Testis (tissue), 3 donors: Measurements from ENCODE around the gene PRKAB1. TPM values are rescaled to one million over a fixed set of nuclear protein-coding genes. Genes with fewer than 3 reads are reported as not detected.

Experiments
- DNase-seq: peaks from one replicate; pipeline ENCODE4 v3.0.0-alpha.2; 2019
- H3K27ac ChIP-seq, 2 donors: fragments of 200-600 bp; sonication (generic); one replicate each; pipeline ENCODE4 v1.5.1; 2019
- H3K27me3 ChIP-seq: fragments of 200-600 bp; sonication (generic); one replicate; pipeline ENCODE4 v1.5.1; 2019
- H3K36me3 ChIP-seq: fragments of 200-600 bp; sonication (generic); one replicate; pipeline ENCODE4 v1.5.1; 2017; ENCODE audit warnings: low read depth; ENCODE audit errors: missing control alignments
- H3K4me1 ChIP-seq: fragments of 200-600 bp; sonication (generic); one replicate; pipeline ENCODE4 v1.5.1; 2019
- H3K4me3 ChIP-seq, 2 donors: fragments of 200-600 bp; sonication (generic); one replicate each; pipeline ENCODE4 v1.5.1; 2017 to 2019
- H3K9me3 ChIP-seq: fragments of 200-600 bp; sonication (generic); one replicate; pipeline ENCODE4 v1.5.1; 2017
- CTCF ChIP-seq, 3 experiments: fragments of 450-650 bp in 2 of 3; fragments of 200-600 bp in 1 of 3; sonication (generic) in 1 of 3; IDR thresholded peaks; one replicate each; pipeline ENCODE4 v1.5.1; 2016 to 2019; ENCODE audit warnings: antibody characterized with exemption in 3 of 3, mild to moderate bottlenecking in 2 of 3, moderate library complexity in 1 of 3
- POLR2A ChIP-seq: fragments of 450-650 bp; IDR thresholded peaks from one replicate; pipeline ENCODE4 v1.6.1; 2017; ENCODE audit warnings: antibody characterized with exemption, mild to moderate bottlenecking, moderate library complexity
- WGBS, 2 donors: methylation state at CpG; one replicate each; pipeline ENCODE4 v1.1.5; 2018; 5-methylcytosine and 5-hydroxymethylcytosine counted together
- intact Hi-C: fragments of 100-400 bp; cut with DNase I; formaldehyde crosslinking; loops from one replicate; pipeline ENCODE4 v1.15.1; 2023; ENCODE audit warnings: low total_unique reads
- polyA plus RNA-seq: library from polyadenylated mRNA; stranded (reverse); fragments of 350-450 nt; fragmentation: Illumina TruSeq; extraction: RNeasy Lipid Tissue Mini Kit (QIAGEN cat#74804); gene quantifications from one replicate; pipeline ENCODE4 v1.2.3, GENCODE V29; 2014; ENCODE audit warnings: low read depth, low replicate concordance; ENCODE audit not compliant: insufficient read depth
- total RNA-seq, 2 donors: library from RNA; depleted of rRNA; stranded (reverse); fragments of >200 nt; gene quantifications; one replicate each; pipeline ENCODE4 v1.2.3, GENCODE V29; 2016

The PRKAB1 gene
- total and polyA plus RNA-seq, 3 donors from 2014 or later, result 42.6 to 72.5 (median 48.5) TPM

GRCh38 chr12:119711693-119712092 is 43.8 kb downstream of the PRKAB1 start:
- no peak for DNase-seq
- 92 to 100% methylated on average over 4 of the region's 4 CpGs for WGBS, 2 donors
- Histone ChIP-seq H3K27me3 (no peaks in the 10 kb centered on the region), H3K9me3 (no peaks in the 10 kb centered on the region), H3K4me3 (no peak overlapping the region), H3K36me3 (no peaks in the 10 kb centered on the region), H3K4me1 (peaks cover 4% of the 10 kb centered on the region), H3K27ac (no peak overlapping the region)
- TF ChIP-seq CTCF (IDR thresholded peaks at IDR 0.05), result no peak
- TF ChIP-seq POLR2A, result no peak
- intact Hi-C loops, result no loop called here

- WGBS, 2 donors, result 94 to 95% methylated on average over 11 of the region's 11 CpGs
- Histone ChIP-seq H3K4me1 (peaks cover 5% of the 10 kb centered on the region), H3K36me3 (no peaks in the 10 kb centered on the region), H3K9me3 (no peaks in the 10 kb centered on the region), H3K27ac (no peak overlapping the region), H3K27me3 (no peaks in the 10 kb centered on the region), H3K4me3 (no peak overlapping the region)
- no peak for DNase-seq
- no peak for TF ChIP-seq CTCF (IDR thresholded peaks at IDR 0.05)
- no peak for TF ChIP-seq POLR2A
- intact Hi-C loops, result no loop called here
These were observed 44.8 kb downstream of the PRKAB1 start for GRCh38 chr12:119712721-119713120.

- no peaks in the 10 kb centered on the region for H3K36me3 ChIP-seq
- TF ChIP-seq POLR2A (no peak), CTCF (IDR thresholded peaks at IDR 0.05) (no peak)
- no peak overlapping the region for H3K4me3 ChIP-seq
- no peak for DNase-seq
- WGBS, 2 donors, result 95 to 100% methylated on average over 2 to 8 of the region's 8 CpGs
- intact Hi-C loops, result no loop called here
- H3K9me3 ChIP-seq, result no peaks in the 10 kb centered on the region
- H3K27ac ChIP-seq, result no peak overlapping the region
- no peaks in the 10 kb centered on the region for H3K27me3 ChIP-seq
- H3K4me1 ChIP-seq, result peaks cover 5% of the 10 kb centered on the region
These were observed 45.7 kb downstream of the PRKAB1 start for GRCh38 chr12:119713551-119714031.

GRCh38 chr12:119714614-119715267 is 46.8 kb downstream of the PRKAB1 start:
- H3K27me3 ChIP-seq, result no peaks in the 10 kb centered on the region
- no peak for TF ChIP-seq POLR2A
- no peaks in the 10 kb centered on the region for H3K9me3 ChIP-seq
- H3K36me3 ChIP-seq, result no peaks in the 10 kb centered on the region
- DNase-seq, result no peak
- WGBS, 2 donors, result 98 to 100% methylated on average over 4 of the region's 4 CpGs
- intact Hi-C loops, result no loop called here
- peaks cover 5% of the 10 kb centered on the region for H3K4me1 ChIP-seq
- H3K27ac ChIP-seq, result no peak overlapping the region
- no peak overlapping the region for H3K4me3 ChIP-seq

GRCh38 chr12:119715268-119715620 is 47.3 kb downstream of the PRKAB1 start:
- WGBS, 2 donors, result 96 to 98% methylated on average over 3 of the region's 3 CpGs
- H3K36me3 ChIP-seq, result no peaks in the 10 kb centered on the region
- TF ChIP-seq POLR2A, result no peak
- no peak for TF ChIP-seq CTCF (IDR thresholded peaks at IDR 0.05)

More at GRCh38 chr12:119715268-119715620, 47.3 kb downstream of the PRKAB1 start:
- Histone ChIP-seq H3K27ac (no peak overlapping the region), H3K27me3 (no peaks in the 10 kb centered on the region), H3K4me3 (no peak overlapping the region), H3K9me3 (no peaks in the 10 kb centered on the region), H3K4me1 (peaks cover 5% of the 10 kb centered on the region)
- DNase-seq, result no peak
- intact Hi-C loops, result no loop called here
